ENCODE measurements around the gene SLC16A1.

DNA sequence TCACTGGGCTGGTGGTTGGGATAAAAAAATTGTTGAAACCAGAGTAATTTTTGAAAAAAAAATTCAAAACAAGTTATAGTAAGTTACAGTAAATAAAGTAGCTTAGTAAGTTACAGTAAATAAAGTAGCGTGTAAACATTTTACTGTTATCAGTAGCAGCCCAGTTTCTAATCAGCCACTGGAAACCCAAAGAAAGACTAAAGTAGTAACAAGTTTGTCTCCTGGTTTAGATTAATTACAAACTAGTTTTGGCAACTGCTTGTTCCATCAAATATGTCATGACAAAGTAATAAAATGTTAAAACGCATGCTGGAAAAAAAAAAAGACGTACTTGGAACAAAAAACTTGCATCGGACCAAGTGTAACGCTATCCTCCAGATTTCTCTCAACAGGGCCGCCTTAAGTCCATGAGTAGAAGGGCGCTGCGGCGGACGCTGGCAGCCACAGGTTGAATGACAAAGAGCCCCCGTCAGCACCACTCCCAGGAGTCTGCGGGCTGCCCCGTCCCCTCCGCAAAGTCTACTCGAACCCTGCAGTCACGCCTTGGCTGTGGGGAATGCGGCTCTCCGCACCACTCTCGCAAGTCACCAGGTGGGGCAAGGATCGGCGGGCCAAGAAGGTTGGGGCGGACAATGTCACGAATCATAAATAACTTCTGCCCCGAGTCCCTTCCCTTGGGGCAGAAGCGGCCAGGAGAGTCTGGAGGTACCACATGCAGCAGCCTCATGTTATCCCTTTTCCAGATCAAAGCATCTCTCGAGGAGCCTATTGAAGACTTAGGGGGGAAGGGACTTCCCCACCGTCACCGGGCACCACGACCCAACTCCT is 837 bp downstream of the SLC16A1 start:
- TF ChIP-seq CTCF (conservative IDR thresholded peaks at IDR 0.05; ENCODE audit: low read depth, low read length) (no peak), EZH2 (IDR thresholded peaks at IDR 0.05; ENCODE audit: borderline replicate concordance, low read depth, low read length, poor library complexity, severe bottlenecking) (no peak)
